Bronchial epithelial cell (primary cell): ENCODE measurements around the gene RAPSN. TPM values are rescaled to one million over a fixed set of nuclear protein-coding genes. Genes with fewer than 3 reads are reported as not detected.

Experiments
- DNase-seq: peaks from one replicate; pipeline ENCODE4 v3.0.0-alpha.2; 2010; ENCODE audit warnings: low read depth
- FAIRE-seq: peaks from 2 replicates; lab custom pipeline; 2011; peaks lifted over from hg19 to GRCh38; lab: Jason Lieb, UNC
- H3K27me3 ChIP-seq: 2 replicates; pipeline ENCODE4 v1.5.1; 2011; ENCODE audit warnings: low read length; ENCODE audit not compliant: control insufficient read depth, insufficient read depth
- H3K36me3 ChIP-seq: 2 replicates; pipeline ENCODE4 v1.5.1; 2011; ENCODE audit warnings: low read length; ENCODE audit not compliant: control insufficient read depth, insufficient read depth
- H3K4me3 ChIP-seq: 2 replicates; pipeline ENCODE4 v1.5.1; 2011; ENCODE audit warnings: mild to moderate bottlenecking, low read depth, low read length, control low read depth
- CTCF ChIP-seq: IDR thresholded peaks from 2 replicates; pipeline ENCODE4 v1.5.1; 2011; ENCODE audit warnings: mild to moderate bottlenecking, moderate library complexity, low read length, control low read depth, inconsistent platforms; ENCODE audit not compliant: insufficient read depth, severe bottlenecking
- total RNA-seq: library from RNA; depleted of rRNA; stranded (reverse); fragments of >200 nt; gene quantifications from 2 replicates; pipeline ENCODE4 v1.2.1, GENCODE V29; 2014

RAPSN gene
- total RNA-seq, 1 donor from 2014 or later = 0.26 TPM

GRCh38 chr11:47489395-47489755 lies 40.4 kb upstream of the RAPSN start:
- Histone ChIP-seq H3K27me3 (no peaks in the 10 kb centered on the region), H3K36me3 (peaks cover 14% of the 10 kb centered on the region), H3K4me3 (no peak overlapping the region)
- no peak for TF ChIP-seq CTCF
- DNase-seq (no peak), FAIRE-seq (no peak)

GRCh38 chr11:47488674-47489394 lies 39.9 kb upstream of the RAPSN start:
- TF ChIP-seq CTCF = no peak
- Histone ChIP-seq H3K27me3 (no peaks in the 10 kb centered on the region), H3K36me3 (peaks cover 19% of the 10 kb centered on the region), H3K4me3 (no peak overlapping the region)
- FAIRE-seq (no peak), DNase-seq (no peak)

- peaks cover 22% of the 10 kb centered on the region for H3K36me3 ChIP-seq
- no peak overlapping the region for H3K4me3 ChIP-seq
- FAIRE-seq (no peak), DNase-seq (no peak)
- no peak for TF ChIP-seq CTCF
- no peaks in the 10 kb centered on the region for H3K27me3 ChIP-seq
Observed at GRCh38 chr11:47488111-47488510, 39.2 kb upstream of the RAPSN start.

GRCh38 chr11:47487421-47487820 lies 38.5 kb upstream of the RAPSN start:
- Histone ChIP-seq H3K4me3 (no peak overlapping the region), H3K27me3 (no peaks in the 10 kb centered on the region), H3K36me3 (peaks cover 26% of the 10 kb centered on the region)
- no peak for TF ChIP-seq CTCF
- no peak for FAIRE-seq
- DNase-seq = no peak

- Histone ChIP-seq H3K4me3 (no peak overlapping the region), H3K36me3 (peaks cover 31% of the 10 kb centered on the region), H3K27me3 (no peaks in the 10 kb centered on the region)
- no peak for TF ChIP-seq CTCF
- FAIRE-seq (no peak), DNase-seq (peak; percentile 32)
Observed at GRCh38 chr11:47485107-47485506, 36.2 kb upstream of the RAPSN start.

- Histone ChIP-seq H3K4me3 (no peak overlapping the region), H3K27me3 (no peaks in the 10 kb centered on the region), H3K36me3 (peaks cover 37% of the 10 kb centered on the region)
- TF ChIP-seq CTCF = no peak
- DNase-seq (no peak), FAIRE-seq (no peak)
Observed at GRCh38 chr11:47483457-47483856, 34.5 kb upstream of the RAPSN start.
